Measurements from ENCODE around the gene FAM193B.

FAM193B gene

GRCh38 chr5:177545487-177546257 is 8.7 kb downstream of the FAM193B start:
- Histone ChIP-seq H3K4me3 (ENCODE audit: low read length) (no peak overlapping the region), H3K23ac (ENCODE audit: low read length) (no peak overlapping the region), H2AK5ac (ENCODE audit: low read length) (no peak overlapping the region), H3K18ac (ENCODE audit: low read length) (peak overlapping the region; percentile 57), H2BK15ac (replicated peaks; ENCODE audit: low read depth) (no peak overlapping the region), H4K8ac (ENCODE audit: low read depth, low read length) (no peak overlapping the region), H3K36me3 (ENCODE audit: control insufficient read depth, insufficient read depth, low read length) (peaks cover 2% of the 10 kb centered on the region), H3K4me2 (ENCODE audit: low read length) (no peak overlapping the region), H3K4ac (ENCODE audit: low read depth, low read length) (no peak overlapping the region), H3K79me2 (ENCODE audit: control insufficient read depth, insufficient read depth, low read length) (peaks cover 31% of the 10 kb centered on the region), H2BK5ac (ENCODE audit: low read length) (no peak overlapping the region), H3K56ac (ENCODE audit: low read length) (no peak overlapping the region), H3K79me1 (ENCODE audit: low read length) (peaks cover 41% of the 10 kb centered on the region), H4K5ac (ENCODE audit: low read length) (no peak overlapping the region), H3K9ac (ENCODE audit: low read length) (no peak overlapping the region), H3K27ac (ENCODE audit: low read depth, low read length) (peak overlapping the region; percentile 13), H3K27me3 (ENCODE audit: insufficient read depth, low read length, poor library complexity) (no peaks in the 10 kb centered on the region), H3K4me1 (ENCODE audit: control insufficient read depth, low read depth, low read length) (peaks cover 3% of the 10 kb centered on the region), H2BK120ac (ENCODE audit: low read depth, low read length) (no peak overlapping the region)
- WGBS (ENCODE audit: extremely low coverage, insufficient coverage, low lambda C conversion rate): no CpG with 5 or more reads among the region's 4 CpGs
- no peak for DNase-seq

GRCh38 chr5:177542816-177543465 is 11.4 kb downstream of the FAM193B start:
- H3K4me2 ChIP-seq (ENCODE audit: low read length): no peak overlapping the region
- H3K27ac ChIP-seq (ENCODE audit: low read depth, low read length): peak overlapping the region; percentile 45
- H2BK5ac ChIP-seq (ENCODE audit: low read length): no peak overlapping the region
- H3K36me3 ChIP-seq (ENCODE audit: control insufficient read depth, insufficient read depth, low read length): peaks cover 4% of the 10 kb centered on the region
- H3K9ac ChIP-seq (ENCODE audit: low read length): no peak overlapping the region
- H3K4me1 ChIP-seq (ENCODE audit: control insufficient read depth, low read depth, low read length): peaks cover 3% of the 10 kb centered on the region
- DNase-seq: no peak
- no peak overlapping the region for H2BK120ac ChIP-seq (ENCODE audit: low read depth, low read length)
- H3K79me2 ChIP-seq (ENCODE audit: control insufficient read depth, insufficient read depth, low read length): peaks cover 25% of the 10 kb centered on the region
- no peak overlapping the region for H3K56ac ChIP-seq (ENCODE audit: low read length)
- no peak overlapping the region for H4K8ac ChIP-seq (ENCODE audit: low read depth, low read length)
- H4K5ac ChIP-seq (ENCODE audit: low read length): no peak overlapping the region
- WGBS (ENCODE audit: extremely low coverage, insufficient coverage, low lambda C conversion rate): no CpG with 5 or more reads among the region's 4 CpGs
- H3K79me1 ChIP-seq (ENCODE audit: low read length): peaks cover 37% of the 10 kb centered on the region
- no peaks in the 10 kb centered on the region for H3K27me3 ChIP-seq (ENCODE audit: insufficient read depth, low read length, poor library complexity)
- H2BK15ac ChIP-seq (replicated peaks; ENCODE audit: low read depth): no peak overlapping the region
- no peak overlapping the region for H3K18ac ChIP-seq (ENCODE audit: low read length)
- H2AK5ac ChIP-seq (ENCODE audit: low read length): no peak overlapping the region
- no peak overlapping the region for H3K23ac ChIP-seq (ENCODE audit: low read length)
- H3K4me3 ChIP-seq (ENCODE audit: low read length): no peak overlapping the region
- H3K4ac ChIP-seq (ENCODE audit: low read depth, low read length): no peak overlapping the region

DNA sequence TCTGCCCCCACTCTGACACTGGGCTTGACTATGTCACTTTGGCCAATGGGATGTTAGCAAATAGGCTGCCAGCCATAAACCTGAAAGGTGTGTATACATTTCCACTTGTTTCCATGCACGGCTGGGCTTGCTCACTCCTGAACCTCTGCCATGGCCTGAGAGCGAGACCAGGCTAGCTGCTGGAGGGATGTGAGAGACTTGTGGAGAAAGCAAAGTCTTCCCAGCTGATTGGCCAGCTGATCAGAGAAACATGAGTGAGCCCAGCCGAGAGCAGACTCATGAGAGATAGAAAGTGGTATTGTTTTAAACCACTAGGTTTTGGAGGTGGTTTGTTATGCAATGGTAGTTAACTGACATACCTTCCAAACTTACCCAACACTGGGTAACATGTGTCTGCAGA is 13.9 kb downstream of the FAM193B start:
- Histone ChIP-seq H2BK120ac (ENCODE audit: low read depth, low read length) (no peak overlapping the region), H3K56ac (ENCODE audit: low read length) (no peak overlapping the region), H3K23ac (ENCODE audit: low read length) (no peak overlapping the region), H2AK5ac (ENCODE audit: low read length) (no peak overlapping the region), H3K18ac (ENCODE audit: low read length) (no peak overlapping the region), H3K27me3 (ENCODE audit: insufficient read depth, low read length, poor library complexity) (no peaks in the 10 kb centered on the region), H4K8ac (ENCODE audit: low read depth, low read length) (no peak overlapping the region), H3K36me3 (ENCODE audit: control insufficient read depth, insufficient read depth, low read length) (peaks cover 10% of the 10 kb centered on the region), H3K27ac (ENCODE audit: low read depth, low read length) (no peak overlapping the region), H3K4me3 (ENCODE audit: low read length) (no peak overlapping the region), H2BK15ac (replicated peaks; ENCODE audit: low read depth) (no peak overlapping the region), H3K79me1 (ENCODE audit: low read length) (peaks cover 23% of the 10 kb centered on the region), H2BK5ac (ENCODE audit: low read length) (no peak overlapping the region), H3K4ac (ENCODE audit: low read depth, low read length) (no peak overlapping the region), H3K79me2 (ENCODE audit: control insufficient read depth, insufficient read depth, low read length) (peaks cover 14% of the 10 kb centered on the region), H4K5ac (ENCODE audit: low read length) (no peak overlapping the region), H3K4me1 (ENCODE audit: control insufficient read depth, low read depth, low read length) (no peaks in the 10 kb centered on the region), H3K9ac (ENCODE audit: low read length) (no peak overlapping the region), H3K4me2 (ENCODE audit: low read length) (no peak overlapping the region)
- WGBS (ENCODE audit: extremely low coverage, insufficient coverage, low lambda C conversion rate): no CpG with 5 or more reads among the region's 3 CpGs
- DNase-seq: no peak

GRCh38 chr5:177539411-177539810 is 15.0 kb downstream of the FAM193B start:
- H3K79me2 ChIP-seq (ENCODE audit: control insufficient read depth, insufficient read depth, low read length): peaks cover 14% of the 10 kb centered on the region
- no peak overlapping the region for H3K27ac ChIP-seq (ENCODE audit: low read depth, low read length)
- DNase-seq: no peak
- no peak overlapping the region for H3K23ac ChIP-seq (ENCODE audit: low read length)
- no peaks in the 10 kb centered on the region for H3K4me1 ChIP-seq (ENCODE audit: control insufficient read depth, low read depth, low read length)
- H3K9ac ChIP-seq (ENCODE audit: low read length): no peak overlapping the region
- peaks cover 10% of the 10 kb centered on the region for H3K36me3 ChIP-seq (ENCODE audit: control insufficient read depth, insufficient read depth, low read length)
- no peak overlapping the region for H4K8ac ChIP-seq (ENCODE audit: low read depth, low read length)
- no peak overlapping the region for H3K4me2 ChIP-seq (ENCODE audit: low read length)
- no peak overlapping the region for H2AK5ac ChIP-seq (ENCODE audit: low read length)
- H3K18ac ChIP-seq (ENCODE audit: low read length): no peak overlapping the region
- no peak overlapping the region for H2BK120ac ChIP-seq (ENCODE audit: low read depth, low read length)
- peaks cover 23% of the 10 kb centered on the region for H3K79me1 ChIP-seq (ENCODE audit: low read length)
- no peak overlapping the region for H3K56ac ChIP-seq (ENCODE audit: low read length)
- H3K4ac ChIP-seq (ENCODE audit: low read depth, low read length): no peak overlapping the region
- H2BK5ac ChIP-seq (ENCODE audit: low read length): no peak overlapping the region
- no peaks in the 10 kb centered on the region for H3K27me3 ChIP-seq (ENCODE audit: insufficient read depth, low read length, poor library complexity)
- H4K5ac ChIP-seq (ENCODE audit: low read length): no peak overlapping the region
- no peak overlapping the region for H3K4me3 ChIP-seq (ENCODE audit: low read length)
- no peak overlapping the region for H2BK15ac ChIP-seq (replicated peaks; ENCODE audit: low read depth)
- no CpG with 5 or more reads among the region's 2 CpGs for WGBS (ENCODE audit: extremely low coverage, insufficient coverage, low lambda C conversion rate)

- Histone ChIP-seq H3K27me3 (ENCODE audit: insufficient read depth, low read length, poor library complexity) (no peaks in the 10 kb centered on the region), H3K79me2 (ENCODE audit: control insufficient read depth, insufficient read depth, low read length) (peaks cover 14% of the 10 kb centered on the region), H2BK120ac (ENCODE audit: low read depth, low read length) (no peak overlapping the region), H3K18ac (ENCODE audit: low read length) (no peak overlapping the region), H3K9ac (ENCODE audit: low read length) (no peak overlapping the region), H3K79me1 (ENCODE audit: low read length) (peaks cover 21% of the 10 kb centered on the region), H4K8ac (ENCODE audit: low read depth, low read length) (no peak overlapping the region), H3K23ac (ENCODE audit: low read length) (no peak overlapping the region), H4K5ac (ENCODE audit: low read length) (no peak overlapping the region), H3K36me3 (ENCODE audit: control insufficient read depth, insufficient read depth, low read length) (peaks cover 10% of the 10 kb centered on the region), H3K4me2 (ENCODE audit: low read length) (no peak overlapping the region), H3K4me1 (ENCODE audit: control insufficient read depth, low read depth, low read length) (no peaks in the 10 kb centered on the region), H3K4ac (ENCODE audit: low read depth, low read length) (no peak overlapping the region), H2BK5ac (ENCODE audit: low read length) (no peak overlapping the region), H2AK5ac (ENCODE audit: low read length) (no peak overlapping the region), H3K27ac (ENCODE audit: low read depth, low read length) (no peak overlapping the region), H3K56ac (ENCODE audit: low read length) (no peak overlapping the region), H2BK15ac (replicated peaks; ENCODE audit: low read depth) (no peak overlapping the region), H3K4me3 (ENCODE audit: low read length) (no peak overlapping the region)
- WGBS (ENCODE audit: extremely low coverage, insufficient coverage, low lambda C conversion rate): no CpG with 5 or more reads among the region's 10 CpGs
- DNase-seq: no peak
Measured at GRCh38 chr5:177538876-177539275, 15.5 kb downstream of the FAM193B start.

All from mesendoderm (in vitro differentiated cells).